ENCODE data around the gene RPS3A. TPM values are rescaled to one million over a fixed set of nuclear protein-coding genes. Genes with fewer than 3 reads are reported as not detected.

RPS3A gene
- total RNA-seq, 1 experiment from 2014 or later = 2,679 TPM

GRCh38 chr4:151129796-151130195 is 30.4 kb downstream of the RPS3A start:
- no peak overlapping the region for H2BK15ac ChIP-seq (ENCODE audit: low read depth, low read length)
- H2AK5ac ChIP-seq (ENCODE audit: insufficient read length, low read length) = no peak overlapping the region
- no peak overlapping the region for H2AFZ ChIP-seq (ENCODE audit: low read length)
- Mint-ChIP-seq H3K9me3 (no peaks in the 10 kb centered on the region), H3K27me3 (ENCODE audit: low read depth) (no peaks in the 10 kb centered on the region), H3K4me1 (no peaks in the 10 kb centered on the region), H3K27ac (no peak overlapping the region), H3K36me3 (ENCODE audit: insufficient read depth in 1 of 3, low read depth in 3 of 3) (peaks cover 15 to 44% (median 22%) of the 10 kb centered on the region in 3 experiments; a peak in 6 of 7 replicates), H3K4me3 (no peak overlapping the region)
- no peaks in the 10 kb centered on the region for H3K79me1 ChIP-seq (ENCODE audit: insufficient read depth, low read depth, low read length, poor library complexity, severe bottlenecking)
- no peak overlapping the region for H3T11ph ChIP-seq (ENCODE audit: low read length)
- no peak overlapping the region for H2BK12ac ChIP-seq (ENCODE audit: insufficient read length, low read depth, low read length)
- no peak overlapping the region for H3K4me2 ChIP-seq (ENCODE audit: insufficient read depth, insufficient read length, low read length)
- no peak overlapping the region for H4K91ac ChIP-seq (ENCODE audit: insufficient read length, low read depth, low read length)
- no peak overlapping the region for H3K27ac ChIP-seq (ENCODE audit: insufficient read length, low read depth, low read length)
- no CpG with 5 or more reads among the region's 1 CpG for WGBS (ENCODE audit: extremely low coverage, insufficient read length, low lambda C conversion rate)
- H3K4ac ChIP-seq (ENCODE audit: low read depth, low read length) = no peak overlapping the region
- H4K5ac ChIP-seq (ENCODE audit: insufficient read length, low read depth, low read length) = no peak overlapping the region
- H2BK120ac ChIP-seq (ENCODE audit: low read depth, low read length, poor library complexity, severe bottlenecking) = no peak overlapping the region
- no peak for TF ChIP-seq CTCF (conservative IDR thresholded peaks at IDR 0.05)
- no peak overlapping the region for H3K14ac ChIP-seq (ENCODE audit: insufficient read depth, low read length)
- H3K9me3 ChIP-seq (ENCODE audit: control insufficient read depth, low read depth, low read length) = no peaks in the 10 kb centered on the region
- no peaks in the 10 kb centered on the region for H3K4me1 ChIP-seq (ENCODE audit: insufficient read depth, low read length)
- no peak for DNase-seq
- H4K8ac ChIP-seq (replicated peaks; ENCODE audit: insufficient read length, low read depth, low read length) = no peak overlapping the region
- no peak overlapping the region for H3K56ac ChIP-seq (ENCODE audit: insufficient read length, low read depth, low read length)
- H3K23me2 ChIP-seq (ENCODE audit: insufficient read length, low read depth, low read length, poor library complexity, severe bottlenecking) = no peaks in the 10 kb centered on the region
- no peak overlapping the region for H2BK20ac ChIP-seq (ENCODE audit: low read depth, low read length, poor library complexity, severe bottlenecking)
- no peaks in the 10 kb centered on the region for H4K20me1 ChIP-seq (ENCODE audit: control insufficient read depth, insufficient read depth, insufficient read length)
- H3K27me3 ChIP-seq (ENCODE audit: insufficient read depth, low read length) = no peaks in the 10 kb centered on the region
- no peak overlapping the region for H2BK5ac ChIP-seq (ENCODE audit: insufficient read length, low read length)
- no peaks in the 10 kb centered on the region for H3K79me2 ChIP-seq (ENCODE audit: insufficient read depth, low read length)
- no peak overlapping the region for H3K23ac ChIP-seq (ENCODE audit: insufficient read length, low read depth, low read length)
- H3K9ac ChIP-seq (ENCODE audit: extremely low read depth, insufficient read length, low read length) = no peak overlapping the region
- no peak overlapping the region for H3K18ac ChIP-seq (ENCODE audit: insufficient read length, low read depth, low read length)

Data from H9 (cell line).